ENCODE measurements around the gene CXCL8. TPM values are rescaled to one million over a fixed set of nuclear protein-coding genes. Genes with fewer than 3 reads are reported as not detected.

Gene CXCL8
- total and polyA plus RNA-seq, 11 donors: 0.15 to 7.5 (median 0.56) TPM; not detected in 3

- DNase-seq: peak in 1 of 5 donors; percentile 34
- no peaks in the 10 kb centered on the region for H3K36me3 ChIP-seq
- no peak for TF ChIP-seq CTCF (IDR thresholded peaks at IDR 0.05)
- no peak for TF ChIP-seq POLR2A (IDR thresholded peaks at IDR 0.05)
- H3K4me3 ChIP-seq: no peak overlapping the region
- 53 to 63% (median 60%) methylated on average over 3 of the region's 3 CpGs for WGBS, 4 donors
- intact Hi-C loops (cut with DNase I): no loop called here
- peaks cover 0 to 17% (median 0%) of the 10 kb centered on the region in 12 donors for H3K4me1 ChIP-seq
- no peaks in the 10 kb centered on the region for H3K27me3 ChIP-seq
- no peak overlapping the region for H3K27ac ChIP-seq
- ATAC-seq: peak in 3 of 4 donors; percentile 18 to 84 (median 51)
- no peaks in the 10 kb centered on the region for H3K9me3 ChIP-seq
Observed at GRCh38 chr4:73777612-73778011, 37.2 kb downstream of the CXCL8 start.

DNA sequence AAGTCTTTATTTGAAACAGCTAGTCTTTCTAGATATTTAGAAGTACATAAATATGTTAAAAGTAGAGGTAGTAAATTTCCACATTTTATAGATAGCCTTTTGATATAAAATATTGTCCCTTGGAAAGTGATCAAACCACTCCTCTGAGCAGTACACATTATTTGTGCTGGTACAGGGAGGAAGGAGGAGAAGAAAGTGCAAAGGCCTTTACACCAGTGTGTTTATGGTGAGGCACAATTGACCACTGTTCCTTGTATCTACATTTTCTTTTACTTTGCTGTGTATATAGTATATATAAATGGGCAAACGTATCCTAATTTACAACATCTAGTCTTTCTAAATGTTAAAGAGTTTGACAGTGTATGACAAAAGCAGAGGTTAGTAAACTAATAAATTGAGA is 39.9 kb downstream of the CXCL8 start:
- Histone ChIP-seq H3K4me3 (no peak overlapping the region), H3K4me1 (peaks cover 0 to 15% (median 0%) of the 10 kb centered on the region in 12 donors), H3K27ac (no peak overlapping the region), H3K27me3 (no peaks in the 10 kb centered on the region), H3K9me3 (no peaks in the 10 kb centered on the region), H3K36me3 (no peaks in the 10 kb centered on the region)
- intact Hi-C loops (cut with DNase I): no loop called here
- no peak for DNase-seq
- ATAC-seq: no peak
- TF ChIP-seq POLR2A (IDR thresholded peaks at IDR 0.05) (no peak), CTCF (IDR thresholded peaks at IDR 0.05) (no peak)
- WGBS, 4 donors: 86 to 91% (median 90%) methylated on average over 1 of the region's 1 CpG

- 62 to 76% (median 69%) methylated on average over 2 of the region's 2 CpGs for WGBS, 4 donors
Observed at GRCh38 chr4:73780834-73781233, 40.5 kb downstream of the CXCL8 start.

DNA sequence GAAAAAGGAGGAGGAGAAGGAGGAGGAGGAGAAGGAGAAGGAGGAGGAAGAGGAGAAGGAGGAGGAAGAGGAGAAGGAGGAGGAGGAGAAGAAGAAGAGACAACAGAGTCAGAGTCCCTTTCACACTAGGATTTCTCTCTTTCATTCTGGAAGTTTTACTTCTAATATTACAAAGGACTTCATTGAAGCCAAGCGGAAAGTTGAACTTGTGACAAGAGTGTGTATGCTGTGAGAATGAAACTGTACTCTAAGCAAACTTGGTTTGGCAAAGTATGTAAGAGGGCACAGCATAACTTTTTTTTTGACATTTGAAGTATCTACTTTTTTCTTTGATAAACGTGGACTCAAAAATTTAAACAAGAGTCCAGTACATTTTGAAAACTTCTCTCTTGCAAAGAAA is 48.0 kb downstream of the CXCL8 start:
- peaks cover 0 to 17% (median 0%) of the 10 kb centered on the region in 12 donors for H3K9me3 ChIP-seq
- DNase-seq (no peak), ATAC-seq (no peak)
- TF ChIP-seq CTCF (IDR thresholded peaks at IDR 0.05): no peak
- TF ChIP-seq POLR2A (IDR thresholded peaks at IDR 0.05): no peak
- intact Hi-C loops (cut with DNase I): no loop called here
- H3K36me3 ChIP-seq: no peaks in the 10 kb centered on the region
- H3K27me3 ChIP-seq: no peaks in the 10 kb centered on the region
- 69 to 80% (median 76%) methylated on average over 2 of the region's 2 CpGs for WGBS, 4 donors
- no peak overlapping the region for H3K4me3 ChIP-seq
- no peak overlapping the region for H3K27ac ChIP-seq
- no peaks in the 10 kb centered on the region for H3K4me1 ChIP-seq

More at GRCh38 chr4:73780834-73781233, 40.5 kb downstream of the CXCL8 start:
- no peak for DNase-seq
- no peak for TF ChIP-seq CTCF (IDR thresholded peaks at IDR 0.05)
- no peak for TF ChIP-seq POLR2A (IDR thresholded peaks at IDR 0.05)
- H3K36me3 ChIP-seq: no peaks in the 10 kb centered on the region
- H3K27me3 ChIP-seq: no peaks in the 10 kb centered on the region
- ATAC-seq: no peak
- H3K4me1 ChIP-seq: peaks cover 0 to 10% (median 0%) of the 10 kb centered on the region in 12 donors
- no peak overlapping the region for H3K4me3 ChIP-seq
- no peak overlapping the region for H3K27ac ChIP-seq
- intact Hi-C loops (cut with DNase I): no loop called here
- no peaks in the 10 kb centered on the region for H3K9me3 ChIP-seq

Other genes with a start within 250 kb of the CXCL8 start
- under 1 TPM in 1 of 9 donors, not detected in 8; 0.11 TPM for gene RASSF6, start 120.1 kb upstream of the CXCL8 start, total RNA-seq
- not detected for gene RASSF6, start 120.1 kb upstream of the CXCL8 start, polyA plus RNA-seq
- 1 to 10 TPM in 2 of 9 donors, under 1 TPM in 3, not detected in 4; 0.16 to 4.5 (median 0.83) TPM for gene CXCL6, start 96.1 kb downstream of the CXCL8 start, total RNA-seq
- gene CXCL6, start 96.1 kb downstream of the CXCL8 start, polyA plus RNA-seq: under 1 TPM; 0.11 to 0.71 TPM
- under 1 TPM in 1 of 9 donors, not detected in 8; 0.93 TPM for gene PF4V1, start 112.7 kb downstream of the CXCL8 start, total RNA-seq
- not detected for gene PF4V1, start 112.7 kb downstream of the CXCL8 start, polyA plus RNA-seq
- gene CXCL1, start 128.8 kb downstream of the CXCL8 start, total RNA-seq: 10 to 100 TPM in 1 of 9 donors, 1 to 10 TPM in 5, under 1 TPM in 2, not detected in 1; 0.26 to 14.9 (median 1.5) TPM
- gene CXCL1, start 128.8 kb downstream of the CXCL8 start, polyA plus RNA-seq: 1 to 10 TPM; 1.8 to 1.9 TPM
- gene PF4, start 241.5 kb downstream of the CXCL8 start, total RNA-seq: 1 to 10 TPM in 1 of 9 donors, under 1 TPM in 2, not detected in 6; 0.48 to 2.6 (median 0.51) TPM
- under 1 TPM in 1 of 2 donors, not detected in 1; 0.65 TPM for gene PF4, start 241.5 kb downstream of the CXCL8 start, polyA plus RNA-seq
- gene PPBP, start 247.6 kb downstream of the CXCL8 start, total RNA-seq: 1 to 10 TPM in 2 of 9 donors, under 1 TPM in 4, not detected in 3; 0.42 to 1.7 (median 0.57) TPM
- gene PPBP, start 247.6 kb downstream of the CXCL8 start, polyA plus RNA-seq: under 1 TPM in 1 of 2 donors, not detected in 1; 0.68 TPM